ENCODE data around the gene CORIN.

- TF ChIP-seq CTCF (IDR thresholded peaks at IDR 0.05; ENCODE audit: extremely low read depth in 1 of 2, insufficient read depth in 1 of 2, low read depth in 1 of 2, low read length in 2 of 2) = no peak
- no peak for TF ChIP-seq POLR2A (IDR thresholded peaks at IDR 0.05; ENCODE audit: low read depth, low read length)
Observed at GRCh38 chr4:47646372-47646771, 191.5 kb downstream of the CORIN start.
